Spleen (tissue), 11 donors: Measurements from ENCODE around the gene NDUFA13. TPM values are rescaled to one million over a fixed set of nuclear protein-coding genes. Genes with fewer than 3 reads are reported as not detected.

Experiments
- DNase-seq: peaks from one replicate; pipeline ENCODE4 v3.0.0-alpha.2; 2020
- H3K27ac ChIP-seq, 8 donors: fragments of 200-600 bp; sonication (generic) in 7 of 8; 1 replicate in 4 of 8; 2 replicates in 4 of 8; pipeline versions ENCODE4 v1.5.0 to v1.8.0; 2016 to 2021; ENCODE audit warnings: inconsistent platforms in 4 of 8, mild to moderate bottlenecking in 4 of 8, moderate library complexity in 1 of 8
- H3K27me3 ChIP-seq, 7 donors: fragments of 200-600 bp; sonication (generic) in 6 of 7; replicated peaks in 1 of 7; 1 replicate in 4 of 7; 2 replicates in 3 of 7; pipeline versions ENCODE4 v1.5.0 to v1.8.0; 2016 to 2021; ENCODE audit warnings: inconsistent platforms in 3 of 7, mild to moderate bottlenecking in 1 of 7
- H3K36me3 ChIP-seq, 6 donors: fragments of 200-600 bp; sonication (generic) in 5 of 6; 1 replicate in 4 of 6; 2 replicates in 2 of 6; pipeline versions ENCODE4 v1.5.0 to v1.8.0; 2016 to 2021; ENCODE audit warnings: inconsistent platforms in 2 of 6
- H3K4me1 ChIP-seq, 6 donors: fragments of 200-600 bp; sonication (generic) in 5 of 6; 1 replicate in 3 of 6; 2 replicates in 3 of 6; pipeline versions ENCODE4 v1.5.0 to v1.8.0; 2016 to 2021; ENCODE audit warnings: inconsistent platforms in 3 of 6
- H3K4me3 ChIP-seq, 8 donors: fragments of 200-600 bp; sonication (generic) in 7 of 8; 1 replicate in 4 of 8; 2 replicates in 4 of 8; pipeline versions ENCODE4 v1.5.0 to v1.8.0; 2016 to 2021; ENCODE audit warnings: inconsistent platforms in 4 of 8, mild to moderate bottlenecking in 4 of 8, moderate library complexity in 2 of 8
- H3K9me3 ChIP-seq, 8 donors: fragments of 200-600 bp; sonication (generic) in 7 of 8; 1 replicate in 4 of 8; 2 replicates in 4 of 8; pipeline versions ENCODE4 v1.5.0 to v1.8.0; 2016 to 2021; ENCODE audit warnings: inconsistent platforms in 4 of 8
- CTCF ChIP-seq, 11 experiments: fragments of 200-600 bp in 7 of 11; fragments of 450-650 bp in 4 of 11; sonication (generic) in 4 of 11; IDR thresholded peaks in 8 of 11; conservative IDR thresholded peaks in 3 of 11; 1 replicate in 7 of 11; 2 replicates in 4 of 11; pipeline versions ENCODE4 v1.4.0 to v1.8.0; 2016 to 2021; ENCODE audit warnings: antibody characterized with exemption in 11 of 11, inconsistent platforms in 4 of 11, mild to moderate bottlenecking in 1 of 11
- POLR2A ChIP-seq, 3 donors: fragments of 450-650 bp; IDR thresholded peaks; one replicate each; pipeline ENCODE4 v1.5.1; 2017; ENCODE audit warnings: antibody characterized with exemption in 3 of 3, mild to moderate bottlenecking in 1 of 3
- POLR2AphosphoS5 ChIP-seq, 3 donors: sonication (generic); formaldehyde crosslinking; IDR thresholded peaks; one replicate each; pipeline ENCODE4 v1.5.1; 2017; ENCODE audit warnings: antibody characterized with exemption in 3 of 3
- WGBS, 5 donors: extraction: QIAGEN DNeasy Blood & Tissue Kit in 3 of 5; methylation state at CpG; one replicate each; pipeline versions ENCODE4 v1.1.5 to v1.1.7; 2013 to 2018; 5-methylcytosine and 5-hydroxymethylcytosine counted together
- intact Hi-C: fragments of 100-400 bp; cut with DNase I; formaldehyde crosslinking; loops from one replicate; pipeline ENCODE4 v1.15.0; 2023; ENCODE audit warnings: low total_unique reads
- polyA plus RNA-seq, 3 donors: library from polyadenylated mRNA; stranded (reverse); fragments of 200-250 nt; gene quantifications; one replicate each; pipeline ENCODE4 v1.2.1, GENCODE V29; 2013
- total RNA-seq, 7 donors: library from RNA; depleted of rRNA in 3 of 7; stranded (reverse); fragments of >200 nt in 3 of 7; fragmentation: NEBNext Ultra II Directional in 4 of 7; extraction: Animal tissue kit (Norgen Biotek cat#: 25700) in 4 of 7; gene quantifications; one replicate each; pipeline versions ENCODE4 v1.1.0 to v1.2.1, GENCODE V29; 2016 to 2021
- donor health status: healthy with polysubstance abuse.
- donor health status: DM: no; HTN: no; CAD: no; lungs with moderate emphysema.
- donor health status: DM: no; HTN: no; CAD: no.
- donor health status: Bipolar disorder and iron deficiency.
- donor health status: healthy.
- donor health status: DM: no; HTN: no; CAD: no.
- donor health status: DM: yes; HTN: yes; CAD: no.

NDUFA13 gene
- total and polyA plus RNA-seq, 10 donors, result 24.0 to 224 (median 197) TPM

GRCh38 chr19:19530423-19530804 is 14.4 kb downstream of the NDUFA13 start:
- Histone ChIP-seq H3K4me3 (no peak overlapping the region), H3K27me3 (no peaks in the 10 kb centered on the region), H3K36me3 (peaks cover 0 to 53% (median 28%) of the 10 kb centered on the region in 6 donors), H3K27ac (peak overlapping the region in 1 of 8 donors; percentile 48), H3K4me1 (peaks cover 6 to 55% (median 26%) of the 10 kb centered on the region in 6 donors), H3K9me3 (no peaks in the 10 kb centered on the region)
- DNase-seq, result no peak
- intact Hi-C loops, result loop anchor here (5.0 kb wide), 2 partner anchors 112 to 432 kb away; partner anchors contain the start of gene GMIP
- peak in 1 of 3 donors; percentile 5 for TF ChIP-seq POLR2AphosphoS5 (IDR thresholded peaks at IDR 0.05)
- no peak for TF ChIP-seq POLR2A (IDR thresholded peaks at IDR 0.05)
- WGBS, 5 donors, result 47 to 80% (median 61%) methylated on average over 7 to 9 of the region's 9 CpGs

GRCh38 chr19:19530889-19531288 is 14.9 kb downstream of the NDUFA13 start:
- no peak for DNase-seq
- Histone ChIP-seq H3K9me3 (no peaks in the 10 kb centered on the region), H3K4me1 (peaks cover 6 to 50% (median 25%) of the 10 kb centered on the region in 6 donors), H3K36me3 (peaks cover 0 to 52% (median 25%) of the 10 kb centered on the region in 6 donors), H3K27ac (no peak overlapping the region), H3K4me3 (no peak overlapping the region), H3K27me3 (no peaks in the 10 kb centered on the region)
- 85 to 92% (median 89%) methylated on average over 4 of the region's 4 CpGs for WGBS, 5 donors
- TF ChIP-seq CTCF (IDR thresholded peaks at IDR 0.05 in 8 of 11, conservative IDR thresholded peaks at IDR 0.05 in 3 of 11) (no peak), POLR2AphosphoS5 (IDR thresholded peaks at IDR 0.05) (no peak), POLR2A (IDR thresholded peaks at IDR 0.05) (no peak)
- intact Hi-C loops, result loop anchor here (5.0 kb wide), 2 partner anchors 111 to 431 kb away; partner anchors contain the start of gene GMIP

GRCh38 chr19:19531951-19532805 is 16.2 kb downstream of the NDUFA13 start:
- H3K4me1 ChIP-seq, result peaks cover 6 to 39% (median 17%) of the 10 kb centered on the region in 6 donors
- WGBS, 5 donors, result 10 to 31% (median 27%) methylated on average over 26 to 48 of the region's 48 CpGs

More at GRCh38 chr19:19531951-19532805, 16.2 kb downstream of the NDUFA13 start:
- intact Hi-C loops, result loop anchor here (5.0 kb wide), 2 partner anchors 110 to 430 kb away; partner anchors contain the start of gene GMIP
- peak; percentile 97 for DNase-seq
- Histone ChIP-seq H3K9me3 (no peaks in the 10 kb centered on the region), H3K36me3 (peaks cover 0 to 39% (median 17%) of the 10 kb centered on the region in 6 donors), H3K4me3 (peak overlapping the region in 1 of 8 donors; percentile 33), H3K27me3 (peaks cover 0 to 8% (median under 1%) of the 10 kb centered on the region in 7 donors), H3K27ac (peak overlapping the region in 1 of 8 donors; percentile 13)
- TF ChIP-seq CTCF (IDR thresholded peaks at IDR 0.05 in 8 of 11, conservative IDR thresholded peaks at IDR 0.05 in 3 of 11) (peak; percentile 89 to 97 (median 92)), POLR2A (IDR thresholded peaks at IDR 0.05) (no peak), POLR2AphosphoS5 (IDR thresholded peaks at IDR 0.05) (peak; percentile 69 to 86 (median 76))
